ENCODE data around the gene MKKS. TPM values are rescaled to one million over a fixed set of nuclear protein-coding genes. Genes with fewer than 3 reads are reported as not detected.

The MKKS gene
- total and polyA plus RNA-seq, 2 donors, result 11.2 to 21.0 TPM

DNA sequence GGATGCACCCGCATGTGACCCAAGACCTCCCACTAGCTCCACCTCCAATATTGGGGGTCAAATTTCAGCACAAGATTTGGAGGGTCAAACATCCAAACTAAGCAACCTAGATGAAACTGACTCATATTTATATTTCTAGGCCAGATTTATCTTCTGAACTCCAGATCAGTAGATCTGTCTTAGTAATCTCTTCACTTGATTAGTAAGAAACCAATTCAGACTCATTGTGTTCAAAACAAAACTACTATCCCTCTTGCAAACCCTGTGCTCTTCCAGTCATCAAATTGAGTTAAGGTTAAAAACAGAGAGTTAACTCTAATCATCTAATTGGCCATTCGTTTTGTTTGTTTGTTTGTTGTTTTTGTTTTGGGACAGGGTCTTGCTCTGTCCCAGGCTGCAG, 43.3 kb downstream of the MKKS start:
- Histone ChIP-seq H3K4me1 (ENCODE audit: control insufficient read depth in 2 of 2, insufficient read depth in 2 of 2, low read length in 2 of 2) (no peaks in the 10 kb centered on the region), H3K27ac (ENCODE audit: low read depth in 1 of 2, low read length in 1 of 2) (no peak overlapping the region), H3K9me3 (ENCODE audit: control insufficient read depth in 2 of 2, insufficient read depth in 1 of 2, low read length in 1 of 2) (no peaks in the 10 kb centered on the region), H3K4me3 (ENCODE audit: low read length in 2 of 2) (no peak overlapping the region), H3K27me3 (ENCODE audit: control insufficient read depth in 2 of 2, insufficient read depth in 1 of 2, low read length in 1 of 2) (no peaks in the 10 kb centered on the region), H3K36me3 (ENCODE audit: control insufficient read depth in 2 of 2, insufficient read depth in 2 of 2, low read length in 1 of 2) (no peaks in the 10 kb centered on the region)
- no peak for DNase-seq (ENCODE audit: low read depth in 6 of 9, low spot score in 9 of 9)
- WGBS, result 94% methylated on average over 2 of the region's 2 CpGs

DNA sequence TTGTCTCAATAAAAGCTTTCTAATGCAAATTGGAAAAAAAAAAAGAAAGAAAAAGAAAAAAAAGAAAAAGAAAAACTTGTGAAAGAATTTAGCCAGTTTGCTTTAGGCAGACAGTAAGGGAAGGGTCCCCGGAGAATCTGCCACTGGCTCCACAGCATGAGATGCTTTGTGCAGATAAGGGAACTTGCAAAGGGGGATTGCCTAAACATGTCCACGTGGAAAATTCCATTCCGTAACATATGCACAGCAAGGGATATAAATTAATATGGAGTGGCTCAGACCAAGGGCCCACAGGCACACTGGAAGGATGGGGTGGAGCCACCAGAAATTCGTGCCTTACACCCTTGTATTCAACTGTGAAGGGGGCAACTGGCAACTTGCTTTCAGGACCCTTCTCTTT, 45.4 kb downstream of the MKKS start:
- Histone ChIP-seq H3K9me3 (ENCODE audit: control insufficient read depth in 2 of 2, insufficient read depth in 1 of 2, low read length in 1 of 2) (no peaks in the 10 kb centered on the region), H3K4me3 (ENCODE audit: low read length in 2 of 2) (no peak overlapping the region), H3K36me3 (ENCODE audit: control insufficient read depth in 2 of 2, insufficient read depth in 2 of 2, low read length in 1 of 2) (no peaks in the 10 kb centered on the region), H3K27ac (ENCODE audit: low read depth in 1 of 2, low read length in 1 of 2) (no peak overlapping the region), H3K4me1 (ENCODE audit: control insufficient read depth in 2 of 2, insufficient read depth in 2 of 2, low read length in 2 of 2) (no peaks in the 10 kb centered on the region), H3K27me3 (ENCODE audit: control insufficient read depth in 2 of 2, insufficient read depth in 1 of 2, low read length in 1 of 2) (no peaks in the 10 kb centered on the region)
- DNase-seq (ENCODE audit: low read depth in 6 of 9, low spot score in 9 of 9), result no peak
- WGBS, result 93% methylated on average over 4 of the region's 4 CpGs

DNA sequence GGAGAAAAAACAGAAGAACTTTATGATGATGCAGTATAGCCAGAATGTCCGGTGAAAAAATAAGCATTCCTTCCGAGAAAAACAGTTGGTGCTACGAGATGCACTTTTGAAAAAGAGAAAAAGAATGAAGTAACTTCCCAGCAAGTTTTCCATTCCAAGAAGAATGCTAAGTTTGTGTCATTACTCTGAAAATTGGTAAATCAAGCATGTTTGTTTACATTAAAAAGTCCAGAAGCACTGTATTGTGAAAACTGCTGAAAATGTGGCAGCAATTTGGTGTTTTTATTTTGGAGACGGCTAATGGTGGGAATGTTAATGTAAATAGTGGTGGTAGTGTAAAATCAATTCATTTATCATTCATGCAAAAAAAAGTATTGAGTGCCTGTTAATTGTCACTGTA, 46.3 kb downstream of the MKKS start:
- H3K4me1 ChIP-seq (ENCODE audit: control insufficient read depth in 2 of 2, insufficient read depth in 2 of 2, low read length in 2 of 2), result no peaks in the 10 kb centered on the region
- WGBS, result 95% methylated on average over 4 of the region's 4 CpGs
- H3K36me3 ChIP-seq (ENCODE audit: control insufficient read depth in 2 of 2, insufficient read depth in 2 of 2, low read length in 1 of 2), result no peaks in the 10 kb centered on the region
- H3K4me3 ChIP-seq (ENCODE audit: low read length in 2 of 2), result no peak overlapping the region
- DNase-seq (ENCODE audit: low read depth in 6 of 9, low spot score in 9 of 9), result no peak
- no peaks in the 10 kb centered on the region for H3K9me3 ChIP-seq (ENCODE audit: control insufficient read depth in 2 of 2, insufficient read depth in 1 of 2, low read length in 1 of 2)
- no peaks in the 10 kb centered on the region for H3K27me3 ChIP-seq (ENCODE audit: control insufficient read depth in 2 of 2, insufficient read depth in 1 of 2, low read length in 1 of 2)
- no peak overlapping the region for H3K27ac ChIP-seq (ENCODE audit: low read depth in 1 of 2, low read length in 1 of 2)

DNA sequence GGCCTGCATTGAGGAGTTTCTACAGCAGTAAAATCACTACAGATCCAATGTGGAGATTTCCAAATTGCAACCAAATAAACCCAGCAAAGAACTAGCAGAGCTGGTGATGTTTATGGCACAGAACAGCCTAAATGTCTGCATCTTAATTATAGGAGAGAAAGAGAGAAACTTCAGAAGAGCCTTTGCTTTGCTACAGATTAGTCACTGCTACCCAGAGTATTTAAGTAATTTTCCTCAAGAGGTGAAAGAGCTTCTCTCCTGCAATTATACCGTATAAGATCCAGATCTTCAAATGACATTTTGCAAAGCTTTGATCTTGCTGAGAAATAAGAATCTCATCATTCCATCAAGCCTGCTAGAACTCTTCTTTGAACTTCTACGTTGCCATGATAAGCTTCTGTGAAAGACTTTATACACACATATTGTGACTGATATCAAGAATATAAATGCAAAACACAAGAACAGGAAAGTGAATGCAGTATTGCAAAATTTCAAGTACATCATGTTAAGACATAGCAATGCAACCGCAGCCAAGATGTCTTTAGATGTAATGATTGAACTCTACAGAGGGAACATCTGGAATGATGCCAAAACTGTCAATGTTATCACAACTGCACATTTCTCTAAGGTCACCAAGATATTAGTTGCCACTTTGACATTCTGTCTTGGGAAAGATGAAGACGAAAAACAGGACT, 48.0 kb downstream of the MKKS start:
- no peaks in the 10 kb centered on the region for H3K4me1 ChIP-seq (ENCODE audit: control insufficient read depth in 2 of 2, insufficient read depth in 2 of 2, low read length in 2 of 2)
- no peak overlapping the region for H3K27ac ChIP-seq (ENCODE audit: low read depth in 1 of 2, low read length in 1 of 2)
- H3K9me3 ChIP-seq (ENCODE audit: control insufficient read depth in 2 of 2, insufficient read depth in 1 of 2, low read length in 1 of 2), result no peaks in the 10 kb centered on the region
- no peaks in the 10 kb centered on the region for H3K36me3 ChIP-seq (ENCODE audit: control insufficient read depth in 2 of 2, insufficient read depth in 2 of 2, low read length in 1 of 2)
- H3K4me3 ChIP-seq (ENCODE audit: low read length in 2 of 2), result no peak overlapping the region
- DNase-seq (ENCODE audit: low read depth in 6 of 9, low spot score in 9 of 9), result no peak
- 92% methylated on average over 4 of the region's 4 CpGs for WGBS
- no peaks in the 10 kb centered on the region for H3K27me3 ChIP-seq (ENCODE audit: control insufficient read depth in 2 of 2, insufficient read depth in 1 of 2, low read length in 1 of 2)

DNA sequence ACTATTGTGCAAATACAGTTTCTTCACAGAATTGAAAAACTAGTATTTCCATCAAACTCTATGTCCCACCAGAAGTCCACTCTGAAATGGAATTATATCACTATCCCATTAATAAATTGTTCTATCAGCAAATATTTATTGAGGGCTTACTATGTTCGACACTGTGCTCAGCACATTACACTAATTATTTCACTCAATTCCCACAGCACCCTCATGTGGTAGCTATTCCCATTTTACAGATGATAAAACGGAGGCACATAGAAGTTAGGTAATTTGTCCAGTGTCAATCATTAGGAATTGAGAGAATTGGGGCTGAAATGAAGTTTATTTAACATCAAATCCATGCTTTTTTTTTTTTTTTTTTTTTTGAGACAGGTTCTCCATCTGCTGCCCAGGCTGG, 52.5 kb downstream of the MKKS start:
- no peaks in the 10 kb centered on the region for H3K27me3 ChIP-seq (ENCODE audit: control insufficient read depth in 2 of 2, insufficient read depth in 1 of 2, low read length in 1 of 2)
- no peaks in the 10 kb centered on the region for H3K36me3 ChIP-seq (ENCODE audit: control insufficient read depth in 2 of 2, insufficient read depth in 2 of 2, low read length in 1 of 2)
- no peaks in the 10 kb centered on the region for H3K4me1 ChIP-seq (ENCODE audit: control insufficient read depth in 2 of 2, insufficient read depth in 2 of 2, low read length in 2 of 2)
- no peak overlapping the region for H3K4me3 ChIP-seq (ENCODE audit: low read length in 2 of 2)
- no peak for DNase-seq (ENCODE audit: low read depth in 6 of 9, low spot score in 9 of 9)
- H3K9me3 ChIP-seq (ENCODE audit: control insufficient read depth in 2 of 2, insufficient read depth in 1 of 2, low read length in 1 of 2), result no peaks in the 10 kb centered on the region
- H3K27ac ChIP-seq (ENCODE audit: low read depth in 1 of 2, low read length in 1 of 2), result no peak overlapping the region
- whole genome bisulfite sequencing, result 96% methylated on average over 2 of the region's 2 CpGs

DNA sequence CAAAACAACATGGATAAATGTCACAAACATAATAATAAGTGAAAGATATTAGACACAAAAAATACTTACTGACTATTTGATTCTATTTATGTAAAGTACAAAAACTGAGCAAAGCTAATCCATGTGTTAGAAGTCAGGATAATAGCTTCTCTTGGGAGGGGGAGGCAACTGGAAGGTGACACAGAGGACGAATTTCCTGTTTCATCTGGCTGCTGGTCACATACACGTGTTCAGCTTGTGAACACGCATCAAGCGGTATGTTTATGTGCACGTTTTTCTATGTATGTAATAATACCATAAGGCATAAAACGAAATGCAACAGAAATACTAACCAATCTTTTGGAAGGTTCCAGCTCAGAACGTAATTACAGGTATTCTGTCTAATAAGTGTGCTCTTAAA, 54.3 kb downstream of the MKKS start:
- Histone ChIP-seq H3K9me3 (ENCODE audit: control insufficient read depth in 2 of 2, insufficient read depth in 1 of 2, low read length in 1 of 2) (no peaks in the 10 kb centered on the region), H3K4me3 (ENCODE audit: low read length in 2 of 2) (no peak overlapping the region), H3K4me1 (ENCODE audit: control insufficient read depth in 2 of 2, insufficient read depth in 2 of 2, low read length in 2 of 2) (no peaks in the 10 kb centered on the region), H3K36me3 (ENCODE audit: control insufficient read depth in 2 of 2, insufficient read depth in 2 of 2, low read length in 1 of 2) (no peaks in the 10 kb centered on the region), H3K27me3 (ENCODE audit: control insufficient read depth in 2 of 2, insufficient read depth in 1 of 2, low read length in 1 of 2) (no peaks in the 10 kb centered on the region), H3K27ac (ENCODE audit: low read depth in 1 of 2, low read length in 1 of 2) (no peak overlapping the region)
- WGBS, result 94% methylated on average over 7 of the region's 7 CpGs
- DNase-seq (ENCODE audit: low read depth in 6 of 9, low spot score in 9 of 9), result no peak

DNA sequence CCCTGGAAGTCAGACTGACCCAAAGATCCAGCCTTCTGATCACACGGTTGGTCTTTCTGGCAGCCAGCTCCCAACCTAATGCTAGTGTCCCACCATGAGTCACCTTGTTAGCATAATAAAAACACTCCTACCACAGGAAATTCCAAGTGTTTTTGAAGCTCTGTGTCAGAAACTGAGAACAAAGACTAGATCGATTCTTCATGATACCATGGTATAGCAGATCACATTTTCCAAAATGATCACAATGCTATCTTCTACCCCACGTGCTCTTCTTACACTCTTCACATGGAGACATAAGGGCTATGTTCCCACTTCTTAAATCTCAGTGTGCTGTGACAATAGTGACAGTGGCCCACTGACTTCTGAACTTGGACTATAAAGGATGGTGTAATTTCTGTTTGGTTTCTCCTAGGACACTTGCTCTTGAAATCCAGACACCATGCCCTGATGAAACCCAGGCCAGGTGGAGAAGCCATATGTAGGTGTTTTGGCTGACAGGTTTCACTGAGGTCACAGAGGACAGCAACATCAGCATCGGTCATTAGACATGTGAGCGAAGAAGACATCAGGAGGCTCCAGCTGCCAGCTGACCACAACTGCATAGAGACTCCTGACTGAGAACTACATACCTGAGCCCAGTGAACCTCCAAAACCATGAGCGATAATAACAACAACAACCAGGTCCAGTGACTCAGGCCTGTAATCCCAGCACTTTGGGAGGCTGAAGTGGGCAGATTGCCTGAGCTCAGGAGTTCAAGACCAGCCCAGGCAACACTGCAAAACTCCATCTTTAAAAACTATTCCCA, 57.5 kb downstream of the MKKS start:
- Histone ChIP-seq H3K36me3 (ENCODE audit: control insufficient read depth in 2 of 2, insufficient read depth in 2 of 2, low read length in 1 of 2) (no peaks in the 10 kb centered on the region), H3K4me1 (ENCODE audit: control insufficient read depth in 2 of 2, insufficient read depth in 2 of 2, low read length in 2 of 2) (no peaks in the 10 kb centered on the region), H3K27ac (ENCODE audit: low read depth in 1 of 2, low read length in 1 of 2) (no peak overlapping the region), H3K4me3 (ENCODE audit: low read length in 2 of 2) (no peak overlapping the region), H3K27me3 (ENCODE audit: control insufficient read depth in 2 of 2, insufficient read depth in 1 of 2, low read length in 1 of 2) (no peaks in the 10 kb centered on the region), H3K9me3 (ENCODE audit: control insufficient read depth in 2 of 2, insufficient read depth in 1 of 2, low read length in 1 of 2) (no peaks in the 10 kb centered on the region)
- no peak for DNase-seq (ENCODE audit: low read depth in 6 of 9, low spot score in 9 of 9)
- WGBS, result 93% methylated on average over 6 of the region's 6 CpGs

DNA sequence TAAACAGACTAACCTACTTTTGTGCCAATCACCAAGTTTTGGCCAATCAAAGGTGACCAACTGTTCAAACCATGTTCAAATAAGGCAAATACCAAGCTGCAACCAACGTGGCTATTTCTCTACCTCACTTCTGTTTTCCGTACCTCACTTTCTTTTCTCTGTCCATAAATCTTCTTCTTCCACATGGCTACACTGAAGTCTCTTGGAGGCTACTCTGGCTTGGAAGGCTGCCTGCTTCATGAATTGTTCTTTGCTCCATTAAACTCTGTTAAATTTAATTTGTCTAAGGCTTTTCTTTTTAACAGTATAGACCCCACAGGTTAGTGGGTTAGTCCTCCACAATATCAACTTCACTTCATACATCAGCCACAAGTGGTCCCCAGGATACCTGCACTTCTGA, 58.8 kb downstream of the MKKS start:
- WGBS, result 87% methylated on average over 2 of the region's 2 CpGs

DNA sequence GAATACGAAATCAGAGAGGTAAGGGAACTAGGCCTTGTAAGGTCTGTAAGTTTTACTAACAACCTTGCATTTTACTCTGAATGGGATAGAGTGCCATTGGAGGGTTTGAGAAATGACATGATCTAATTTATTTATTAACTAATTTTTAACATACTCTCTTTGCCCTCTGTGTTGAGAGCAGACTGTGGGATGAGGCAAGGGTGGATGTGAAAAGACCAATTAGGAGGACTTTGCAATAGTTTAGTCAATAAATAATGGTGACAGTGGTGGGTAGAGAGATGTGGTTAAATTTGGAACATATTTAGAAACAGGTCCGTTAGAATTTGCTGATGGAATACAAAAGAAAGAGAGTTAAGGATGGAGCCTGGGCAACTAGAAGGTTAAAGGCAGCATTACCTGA, 60.0 kb downstream of the MKKS start:
- no peaks in the 10 kb centered on the region for H3K36me3 ChIP-seq (ENCODE audit: control insufficient read depth in 2 of 2, insufficient read depth in 2 of 2, low read length in 1 of 2)
- H3K27ac ChIP-seq (ENCODE audit: low read depth in 1 of 2, low read length in 1 of 2), result no peak overlapping the region
- H3K9me3 ChIP-seq (ENCODE audit: control insufficient read depth in 2 of 2, insufficient read depth in 1 of 2, low read length in 1 of 2), result no peaks in the 10 kb centered on the region
- no peak for DNase-seq (ENCODE audit: low read depth in 6 of 9, low spot score in 9 of 9)
- no peak overlapping the region for H3K4me3 ChIP-seq (ENCODE audit: low read length in 2 of 2)
- H3K27me3 ChIP-seq (ENCODE audit: control insufficient read depth in 2 of 2, insufficient read depth in 1 of 2, low read length in 1 of 2), result no peaks in the 10 kb centered on the region
- 71% methylated on average over 2 of the region's 2 CpGs for WGBS
- H3K4me1 ChIP-seq (ENCODE audit: control insufficient read depth in 2 of 2, insufficient read depth in 2 of 2, low read length in 2 of 2), result no peaks in the 10 kb centered on the region

More for the DNA sequence above, 58.8 kb downstream of the MKKS start:
- no peaks in the 10 kb centered on the region for H3K4me1 ChIP-seq (ENCODE audit: control insufficient read depth in 2 of 2, insufficient read depth in 2 of 2, low read length in 2 of 2)
- no peaks in the 10 kb centered on the region for H3K27me3 ChIP-seq (ENCODE audit: control insufficient read depth in 2 of 2, insufficient read depth in 1 of 2, low read length in 1 of 2)
- H3K4me3 ChIP-seq (ENCODE audit: low read length in 2 of 2), result no peak overlapping the region
- DNase-seq (ENCODE audit: low read depth in 6 of 9, low spot score in 9 of 9), result no peak
- H3K27ac ChIP-seq (ENCODE audit: low read depth in 1 of 2, low read length in 1 of 2), result no peak overlapping the region
- H3K9me3 ChIP-seq (ENCODE audit: control insufficient read depth in 2 of 2, insufficient read depth in 1 of 2, low read length in 1 of 2), result no peaks in the 10 kb centered on the region
- no peaks in the 10 kb centered on the region for H3K36me3 ChIP-seq (ENCODE audit: control insufficient read depth in 2 of 2, insufficient read depth in 2 of 2, low read length in 1 of 2)
